NCI-H1930 (cell line): ENCODE data around the gene NFIA.

Experiments used
- DNase-seq, 2 experiments: peaks; one replicate each; lab custom pipeline; 2025; lab: John Stamatoyannopoulos, UW

The NFIA gene

GRCh38 chr1:61332796-61333195, 250.4 kb downstream of the NFIA start:
- DNase-seq, result no peak

- DNase-seq, result no peak
These were observed 252.6 kb downstream of the NFIA start for GRCh38 chr1:61334718-61335589.

- DNase-seq, result no peak
These were observed 254.7 kb downstream of the NFIA start for GRCh38 chr1:61337037-61337436.

GRCh38 chr1:61337441-61337951, 255.1 kb downstream of the NFIA start:
- no peak for DNase-seq

GRCh38 chr1:61337981-61338848, 255.9 kb downstream of the NFIA start:
- peak in 1 of 2 experiments; percentile 17 for DNase-seq

GRCh38 chr1:61338899-61339298, 256.5 kb downstream of the NFIA start:
- DNase-seq, result peak in 1 of 2 experiments; percentile 41

- no peak for DNase-seq
These were observed 259.1 kb downstream of the NFIA start for GRCh38 chr1:61341426-61341825.

- DNase-seq, result no peak
These were observed 261.5 kb downstream of the NFIA start for GRCh38 chr1:61343734-61344420.

- DNase-seq, result no peak
These were observed 262.3 kb downstream of the NFIA start for GRCh38 chr1:61344696-61345095.

- no peak for DNase-seq
These were observed 265.8 kb downstream of the NFIA start for GRCh38 chr1:61348025-61348665.

- no peak for DNase-seq
These were observed 270.6 kb downstream of the NFIA start for GRCh38 chr1:61352845-61353435.

GRCh38 chr1:61353797-61354406, 271.5 kb downstream of the NFIA start:
- no peak for DNase-seq

GRCh38 chr1:61356016-61356415, 273.7 kb downstream of the NFIA start:
- DNase-seq, result no peak

- no peak for DNase-seq
These were observed 274.6 kb downstream of the NFIA start for GRCh38 chr1:61356995-61357394.

- DNase-seq, result no peak
These were observed 275.2 kb downstream of the NFIA start for GRCh38 chr1:61357539-61357938.

GRCh38 chr1:61358770-61359455, 276.6 kb downstream of the NFIA start:
- DNase-seq, result no peak

- DNase-seq, result no peak
These were observed 279.6 kb downstream of the NFIA start for GRCh38 chr1:61361931-61362330.

- DNase-seq, result no peak
These were observed 280.0 kb downstream of the NFIA start for GRCh38 chr1:61362351-61362750.

GRCh38 chr1:61368366-61368765, 286.0 kb downstream of the NFIA start:
- DNase-seq, result no peak

- DNase-seq, result no peak
These were observed 286.5 kb downstream of the NFIA start for GRCh38 chr1:61368876-61369275.
